ENCODE results near the gene HAPLN1. TPM values are rescaled to one million over a fixed set of nuclear protein-coding genes. Genes with fewer than 3 reads are reported as not detected.

The HAPLN1 gene
- total and polyA plus RNA-seq, 2 of the 4 experiments (the other 2 are of a cell fraction): under 0.01 to 0.07 TPM

DNA sequence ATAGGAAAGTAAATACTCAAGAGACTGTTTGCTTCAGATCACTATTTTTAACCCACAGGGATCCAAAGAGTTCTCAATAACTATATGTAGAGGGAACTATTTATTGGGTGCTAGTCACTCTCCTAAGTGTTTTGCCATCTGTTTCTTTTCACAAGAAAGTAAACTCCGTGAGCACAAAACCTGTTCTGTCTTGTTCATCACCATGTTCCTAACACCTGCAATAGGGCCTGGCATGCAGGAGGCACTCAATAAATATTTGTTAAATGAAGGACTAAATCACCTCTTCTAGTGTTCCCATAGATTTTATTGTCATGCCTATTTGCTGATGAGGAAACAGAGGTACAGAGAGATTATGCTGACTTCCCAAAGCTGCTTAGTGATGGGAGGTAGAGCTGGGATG lies 130.9 kb downstream of the HAPLN1 start:
- dilution Hi-C loops (cut with HindIII; ENCODE audit: low sequenced_read_pairs, unreplicated experiment): no loop called here
- Histone ChIP-seq H3K36me3 (ENCODE audit: control insufficient read depth, insufficient read depth, low read length) (no peaks in the 10 kb centered on the region), H3K9me3 (ENCODE audit: control insufficient read depth, insufficient read depth, low read length) (no peaks in the 10 kb centered on the region), H2BK20ac (ENCODE audit: low read depth, low read length) (no peak overlapping the region), H3K56ac (ENCODE audit: extremely low read depth, insufficient read depth, low read length) (no peak overlapping the region), H3K27me3 (ENCODE audit: control insufficient read depth, insufficient read depth, low read length) (no peaks in the 10 kb centered on the region), H2AFZ (replicated peaks; ENCODE audit: low read length, poor library complexity) (no peak overlapping the region), H4K5ac (ENCODE audit: low read depth, low read length) (no peak overlapping the region), H3K23ac (ENCODE audit: low read depth, low read length) (no peak overlapping the region), H2AK5ac (ENCODE audit: low read depth, low read length) (no peak overlapping the region), H4K8ac (ENCODE audit: low read depth in 2 of 2, low read length in 2 of 2) (no peak overlapping the region), H3K14ac (replicated peaks; ENCODE audit: low read depth, low read length) (no peak overlapping the region), H2AK9ac (replicated peaks; ENCODE audit: low read depth, low read length, poor library complexity) (no peak overlapping the region), H3K18ac (ENCODE audit: low read depth, low read length) (no peak overlapping the region), H3K9ac (ENCODE audit: low read depth, low read length) (no peak overlapping the region), H4K91ac (ENCODE audit: insufficient read depth, low read depth, low read length) (no peak overlapping the region), H3K27ac (ENCODE audit: insufficient read depth, low read length) (no peak overlapping the region), H3K4me3 (ENCODE audit: insufficient read depth, low read depth, low read length) (no peak overlapping the region), H3K4ac (ENCODE audit: low read depth, low read length) (no peak overlapping the region), H2BK15ac (ENCODE audit: low read depth, low read length) (no peak overlapping the region), H3K4me1 (ENCODE audit: control insufficient read depth, insufficient read depth, low read length) (peaks cover 8% of the 10 kb centered on the region), H3K79me1 (ENCODE audit: low read depth in 1 of 2, low read length in 2 of 2) (no peaks in the 10 kb centered on the region), H4K20me1 (ENCODE audit: insufficient read depth, low read length) (no peaks in the 10 kb centered on the region), H3K4me2 (ENCODE audit: low read depth, low read length) (no peak overlapping the region), H2BK5ac (ENCODE audit: low read depth, low read length, poor library complexity, severe bottlenecking) (no peak overlapping the region), H2BK120ac (ENCODE audit: low read depth, low read length) (no peak overlapping the region), H3K9me1 (ENCODE audit: insufficient read depth, low read length) (peaks cover 4% of the 10 kb centered on the region)
- BruUV-seq (replicated peaks): no TSS peak
- in situ Hi-C loops (cut with MboI; ENCODE audit: low sequenced_read_pairs): no loop called here
- intact Hi-C loops (cut with micrococcal nuclease): no loop called here
- DNase-seq (no peak), ATAC-seq (ENCODE audit: low read depth) (no peak)
- CTCF ChIA-PET: no interaction called here
- POLR2A ChIA-PET (ENCODE audit: unreplicated experiment): interaction anchor here (0.7 kb wide), 1 partner anchor 16 kb away, joined by 10 read pairs; no protein-coding TSS in a partner anchor
- TF ChIP-seq MXI1 (IDR thresholded peaks at IDR 0.05; ENCODE audit: borderline replicate concordance, low read depth, low read length) (no peak), RAD21 (IDR thresholded peaks at IDR 0.05; ENCODE audit: low read length) (no peak), MAZ (IDR thresholded peaks at IDR 0.05; ENCODE audit: borderline replicate concordance, low read depth, low read length) (no peak), FOS (IDR thresholded peaks at IDR 0.05; ENCODE audit: low read depth, low read length) (no peak), RFX5 (IDR thresholded peaks at IDR 0.05; ENCODE audit: low read depth, low read length) (no peak), MAFK (IDR thresholded peaks at IDR 0.05; ENCODE audit: low read depth, low read length) (no peak), USF2 (IDR thresholded peaks at IDR 0.05; ENCODE audit: low read depth, low read length) (no peak), CHD1 (IDR thresholded peaks at IDR 0.05; ENCODE audit: low read depth, low read length) (no peak), SMC3 (IDR thresholded peaks at IDR 0.05; ENCODE audit: low read depth, low read length) (no peak), RCOR1 (IDR thresholded peaks at IDR 0.05; ENCODE audit: insufficient replicate concordance, low read length) (no peak), POLR2A (IDR thresholded peaks at IDR 0.05; ENCODE audit: low read depth, low read length) (no peak), CEBPB (IDR thresholded peaks at IDR 0.05; ENCODE audit: low read depth, low read length) (no peak), BHLHE40 (IDR thresholded peaks at IDR 0.05; ENCODE audit: low read depth, low read length) (no peak)
- TF ChIP-seq, protein P1, sequence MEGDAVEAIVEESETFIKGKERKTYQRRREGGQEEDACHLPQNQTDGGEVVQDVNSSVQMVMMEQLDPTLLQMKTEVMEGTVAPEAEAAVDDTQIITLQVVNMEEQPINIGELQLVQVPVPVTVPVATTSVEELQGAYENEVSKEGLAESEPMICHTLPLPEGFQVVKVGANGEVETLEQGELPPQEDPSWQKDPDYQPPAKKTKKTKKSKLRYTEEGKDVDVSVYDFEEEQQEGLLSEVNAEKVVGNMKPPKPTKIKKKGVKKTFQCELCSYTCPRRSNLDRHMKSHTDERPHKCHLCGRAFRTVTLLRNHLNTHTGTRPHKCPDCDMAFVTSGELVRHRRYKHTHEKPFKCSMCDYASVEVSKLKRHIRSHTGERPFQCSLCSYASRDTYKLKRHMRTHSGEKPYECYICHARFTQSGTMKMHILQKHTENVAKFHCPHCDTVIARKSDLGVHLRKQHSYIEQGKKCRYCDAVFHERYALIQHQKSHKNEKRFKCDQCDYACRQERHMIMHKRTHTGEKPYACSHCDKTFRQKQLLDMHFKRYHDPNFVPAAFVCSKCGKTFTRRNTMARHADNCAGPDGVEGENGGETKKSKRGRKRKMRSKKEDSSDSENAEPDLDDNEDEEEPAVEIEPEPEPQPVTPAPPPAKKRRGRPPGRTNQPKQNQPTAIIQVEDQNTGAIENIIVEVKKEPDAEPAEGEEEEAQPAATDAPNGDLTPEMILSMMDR (conservative IDR thresholded peaks at IDR 0.05; ENCODE audit: low read depth, low read length): no peak
- TF ChIP-seq, protein P2, sequence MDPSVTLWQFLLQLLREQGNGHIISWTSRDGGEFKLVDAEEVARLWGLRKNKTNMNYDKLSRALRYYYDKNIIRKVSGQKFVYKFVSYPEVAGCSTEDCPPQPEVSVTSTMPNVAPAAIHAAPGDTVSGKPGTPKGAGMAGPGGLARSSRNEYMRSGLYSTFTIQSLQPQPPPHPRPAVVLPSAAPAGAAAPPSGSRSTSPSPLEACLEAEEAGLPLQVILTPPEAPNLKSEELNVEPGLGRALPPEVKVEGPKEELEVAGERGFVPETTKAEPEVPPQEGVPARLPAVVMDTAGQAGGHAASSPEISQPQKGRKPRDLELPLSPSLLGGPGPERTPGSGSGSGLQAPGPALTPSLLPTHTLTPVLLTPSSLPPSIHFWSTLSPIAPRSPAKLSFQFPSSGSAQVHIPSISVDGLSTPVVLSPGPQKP (IDR thresholded peaks at IDR 0.05; ENCODE audit: borderline replicate concordance, low read depth, low read length): no peak
- WGBS, 2 experiments (ENCODE audit: extremely low coverage in 2 of 2, insufficient read length in 1 of 2): no CpG with 5 or more reads among the region's 1 CpG
